GM06990 (cell line): Measurements from ENCODE around the gene PRR7.
A peak's percentile ranks its signal among the peaks of the same experiment; 100 is the strongest.

Experiments used
- DNase-seq: peaks from one replicate; pipeline ENCODE4 v3.0.0-alpha.2; 2011; ENCODE audit not compliant: insufficient read length; ENCODE audit errors: extremely low read depth
- H3K27me3 ChIP-seq: replicated peaks from 2 replicates; pipeline ENCODE4 v1.6.0; 2011; ENCODE audit warnings: low read length; ENCODE audit not compliant: control insufficient read depth, insufficient read depth
- H3K36me3 ChIP-seq: 2 replicates; pipeline ENCODE4 v1.5.1; 2011; ENCODE audit warnings: low read length; ENCODE audit not compliant: control insufficient read depth, insufficient read depth
- H3K4me3 ChIP-seq: replicated peaks from 2 replicates; pipeline ENCODE4 v1.5.1; 2011; ENCODE audit warnings: low read depth, mild to moderate bottlenecking, control low read depth, low read length
- CTCF ChIP-seq: IDR thresholded peaks from 2 replicates; pipeline ENCODE4 v1.5.1; 2011; ENCODE audit warnings: low read length, control low read depth, mild to moderate bottlenecking, inconsistent platforms; ENCODE audit not compliant: insufficient read depth, poor library complexity, severe bottlenecking

Gene PRR7

GRCh38 chr5:177454397-177455035 lies 7.9 kb downstream of the PRR7 start:
- TF ChIP-seq CTCF: peak; percentile 53
- H3K27me3 ChIP-seq: no peaks in the 10 kb centered on the region
- DNase-seq: peak; percentile 94
- no peaks in the 10 kb centered on the region; the same call in 1 of the 2 replicates for H3K36me3 ChIP-seq
- H3K4me3 ChIP-seq: peak overlapping the region; percentile 71

- H3K36me3 ChIP-seq: no peaks in the 10 kb centered on the region; the same call in 1 of the 2 replicates
- H3K27me3 ChIP-seq: no peaks in the 10 kb centered on the region
- peak; percentile 94 for DNase-seq
- peak; percentile 72 for TF ChIP-seq CTCF
- peak overlapping the region; percentile 71 for H3K4me3 ChIP-seq
These were observed 8.5 kb downstream of the PRR7 start for GRCh38 chr5:177455036-177455660.

DNA sequence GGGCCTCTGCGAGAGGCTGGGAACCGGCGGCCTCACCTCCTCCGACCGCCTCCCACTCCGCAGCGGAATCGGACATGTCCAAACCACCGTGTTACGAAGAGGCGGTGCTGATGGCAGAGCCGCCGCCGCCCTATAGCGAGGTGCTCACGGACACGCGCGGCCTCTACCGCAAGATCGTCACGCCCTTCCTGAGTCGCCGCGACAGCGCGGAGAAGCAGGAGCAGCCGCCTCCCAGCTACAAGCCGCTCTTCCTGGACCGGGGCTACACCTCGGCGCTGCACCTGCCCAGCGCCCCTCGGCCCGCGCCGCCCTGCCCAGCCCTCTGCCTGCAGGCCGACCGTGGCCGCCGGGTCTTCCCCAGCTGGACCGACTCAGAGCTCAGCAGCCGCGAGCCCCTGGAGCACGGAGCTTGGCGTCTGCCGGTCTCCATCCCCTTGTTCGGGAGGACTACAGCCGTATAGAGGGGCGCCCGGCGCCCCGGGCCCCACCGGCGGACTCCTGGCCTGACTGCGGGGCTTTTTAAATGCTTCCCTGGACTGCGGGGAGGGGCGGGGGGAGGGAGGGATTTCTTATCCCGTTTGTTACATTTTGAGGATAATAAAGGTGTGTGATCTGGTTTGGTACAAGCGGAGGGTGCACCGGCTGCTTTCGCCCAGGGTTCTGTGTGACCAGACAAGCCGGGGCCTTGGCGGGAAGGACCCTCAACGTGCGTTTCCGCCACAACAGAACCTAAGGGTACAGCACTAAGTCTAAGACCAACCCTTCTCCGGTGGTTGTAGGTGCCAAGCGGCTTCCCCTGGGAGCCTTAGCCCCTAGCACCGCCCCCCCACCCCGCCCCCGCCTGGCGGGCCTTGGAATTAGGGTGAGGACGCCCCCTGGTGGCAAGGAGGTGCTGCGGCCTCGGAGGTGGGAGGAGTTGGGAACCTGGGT lies 9.3 kb downstream of the PRR7 start:
- no peaks in the 10 kb centered on the region; the same call in 1 of the 2 replicates for H3K36me3 ChIP-seq
- no peaks in the 10 kb centered on the region for H3K27me3 ChIP-seq
- peak; percentile 89 for DNase-seq
- peak overlapping the region; percentile 71 for H3K4me3 ChIP-seq
- TF ChIP-seq CTCF: peak; percentile 100

DNA sequence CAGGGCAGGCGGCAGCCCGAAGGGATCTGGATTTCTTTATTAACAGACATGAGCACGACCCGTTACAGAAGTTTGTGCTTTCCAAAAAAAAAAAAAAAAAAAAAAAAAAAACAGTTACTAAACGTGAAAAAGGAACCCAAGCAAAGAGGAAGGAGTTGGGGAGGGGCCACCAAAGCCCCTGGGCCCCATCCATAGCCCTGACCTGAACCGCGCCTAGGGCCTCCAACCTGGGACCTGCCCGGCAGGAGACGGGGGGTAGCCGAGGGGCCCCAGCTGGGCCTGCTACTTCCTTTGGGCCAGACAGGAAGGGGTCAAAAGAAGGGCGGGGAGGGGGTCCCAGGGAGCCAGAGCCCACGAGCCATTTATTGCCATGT lies 10.0 kb downstream of the PRR7 start:
- no peaks in the 10 kb centered on the region for H3K27me3 ChIP-seq
- no peaks in the 10 kb centered on the region for H3K36me3 ChIP-seq
- H3K4me3 ChIP-seq: no peak overlapping the region
- TF ChIP-seq CTCF: no peak
- DNase-seq: no peak

GRCh38 chr5:177456976-177457851 lies 10.6 kb downstream of the PRR7 start:
- no peaks in the 10 kb centered on the region for H3K36me3 ChIP-seq
- peak; percentile 51 for TF ChIP-seq CTCF
- H3K27me3 ChIP-seq: no peaks in the 10 kb centered on the region
- DNase-seq: peak; percentile 77
- no peak overlapping the region for H3K4me3 ChIP-seq
